HUES64 (cell line): ENCODE measurements around the gene MYOCOS.
"Not testable (repeated sequence)": the region's sequence is repeated elsewhere in the genome, so short reads cannot be mapped to it uniquely, and the experiment has no call there.

Source experiments
- H3K27ac ChIP-seq: 2 replicates; pipeline ENCODE4 v1.7.0; 2013; ENCODE audit warnings: low read depth, low read length, inconsistent platforms
- H3K27me3 ChIP-seq: 2 replicates; pipeline ENCODE4 v1.6.1; 2013; ENCODE audit warnings: mild to moderate bottlenecking, low read length; ENCODE audit not compliant: insufficient read depth
- H3K36me3 ChIP-seq: 2 replicates; pipeline ENCODE4 v1.6.1; 2013; ENCODE audit warnings: mild to moderate bottlenecking, low read length; ENCODE audit not compliant: insufficient read depth
- H3K4me1 ChIP-seq: 2 replicates; pipeline ENCODE4 v1.6.1; 2013; ENCODE audit warnings: mild to moderate bottlenecking, low read length, moderate library complexity; ENCODE audit not compliant: insufficient read depth
- H3K4me3 ChIP-seq: 2 replicates; pipeline ENCODE4 v1.5.1; 2013; ENCODE audit warnings: mild to moderate bottlenecking, low read length, moderate library complexity
- H3K9ac ChIP-seq: 2 replicates; pipeline ENCODE4 v1.6.1; 2013; ENCODE audit warnings: mild to moderate bottlenecking, low read depth, low read length
- H3K9me3 ChIP-seq: 2 replicates; pipeline ENCODE4 v1.6.1; 2013; ENCODE audit warnings: low read depth, low read length; ENCODE audit not compliant: insufficient read depth
- WGBS: fragments of 150-250, 120-280 bp; methylation state at CpG from one replicate; pipeline ENCODE4 v1.1.7; 2013; ENCODE audit warnings: missing lambda C conversion rate; 5-methylcytosine and 5-hydroxymethylcytosine counted together

MYOCOS gene

DNA sequence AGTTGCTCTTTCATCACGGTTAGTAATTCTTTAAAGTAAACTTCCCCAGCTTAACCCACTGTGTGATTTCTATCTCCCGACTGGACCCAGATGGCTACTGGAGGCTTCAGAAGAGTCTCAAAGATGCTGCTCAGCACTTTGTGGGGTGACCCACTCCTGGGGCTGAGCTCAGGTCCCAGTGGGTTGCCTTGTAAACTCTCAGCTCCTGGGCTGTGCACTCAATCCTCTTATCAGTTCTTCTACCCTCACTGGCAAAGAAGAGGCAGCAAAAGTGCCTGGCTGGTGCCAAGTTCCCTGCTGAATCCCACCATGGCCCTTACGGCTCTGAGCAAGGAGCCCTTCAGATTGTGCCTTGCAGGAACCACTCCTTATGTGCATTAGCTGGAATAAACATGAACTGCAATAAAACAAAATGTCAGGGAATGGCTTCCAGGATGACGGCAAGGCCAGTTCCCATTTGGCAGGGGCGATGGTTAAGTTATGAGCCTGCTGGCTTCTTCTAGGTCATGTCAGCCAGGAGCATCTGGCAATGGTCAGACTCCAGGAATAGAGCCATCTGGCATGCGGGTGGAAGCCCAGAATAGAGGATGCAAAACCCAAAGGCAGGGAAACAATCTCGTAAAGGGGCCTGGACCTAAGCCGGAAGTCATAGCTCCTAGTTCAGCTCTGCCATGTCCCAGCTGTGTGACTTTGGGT lies 23.7 kb downstream of the MYOCOS start:
- H3K9me3 ChIP-seq = no peaks in the 10 kb centered on the region
- H3K4me3 ChIP-seq = no peak overlapping the region
- H3K4me1 ChIP-seq = peaks cover 14% of the 10 kb centered on the region
- WGBS = 80% methylated on average over 8 of the region's 8 CpGs
- H3K9ac ChIP-seq = no peak overlapping the region
- no peaks in the 10 kb centered on the region for H3K36me3 ChIP-seq
- no peak overlapping the region for H3K27ac ChIP-seq
- no peaks in the 10 kb centered on the region for H3K27me3 ChIP-seq

DNA sequence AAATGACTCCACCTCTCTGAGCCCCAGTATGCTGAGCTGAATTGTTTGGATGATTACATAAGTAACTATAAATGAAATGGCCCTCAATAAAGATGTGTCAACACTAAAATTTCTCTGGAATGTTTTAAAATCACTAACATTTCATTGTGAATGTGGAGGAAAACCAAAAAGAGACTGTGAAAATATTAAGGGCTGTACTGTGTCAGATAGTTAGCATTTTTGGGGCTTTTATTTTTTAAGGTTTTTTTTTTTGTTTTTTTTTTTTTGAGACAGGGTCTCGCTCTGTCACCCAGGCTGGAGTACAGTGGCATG lies 24.2 kb downstream of the MYOCOS start:
- H3K9ac ChIP-seq = no peak overlapping the region
- no peaks in the 10 kb centered on the region for H3K9me3 ChIP-seq
- WGBS = 100% methylated on average over 1 of the region's 1 CpG
- H3K27ac ChIP-seq = no peak overlapping the region
- no peaks in the 10 kb centered on the region for H3K27me3 ChIP-seq
- H3K36me3 ChIP-seq = no peaks in the 10 kb centered on the region
- H3K4me3 ChIP-seq = no peak overlapping the region
- peaks cover 9% of the 10 kb centered on the region for H3K4me1 ChIP-seq

DNA sequence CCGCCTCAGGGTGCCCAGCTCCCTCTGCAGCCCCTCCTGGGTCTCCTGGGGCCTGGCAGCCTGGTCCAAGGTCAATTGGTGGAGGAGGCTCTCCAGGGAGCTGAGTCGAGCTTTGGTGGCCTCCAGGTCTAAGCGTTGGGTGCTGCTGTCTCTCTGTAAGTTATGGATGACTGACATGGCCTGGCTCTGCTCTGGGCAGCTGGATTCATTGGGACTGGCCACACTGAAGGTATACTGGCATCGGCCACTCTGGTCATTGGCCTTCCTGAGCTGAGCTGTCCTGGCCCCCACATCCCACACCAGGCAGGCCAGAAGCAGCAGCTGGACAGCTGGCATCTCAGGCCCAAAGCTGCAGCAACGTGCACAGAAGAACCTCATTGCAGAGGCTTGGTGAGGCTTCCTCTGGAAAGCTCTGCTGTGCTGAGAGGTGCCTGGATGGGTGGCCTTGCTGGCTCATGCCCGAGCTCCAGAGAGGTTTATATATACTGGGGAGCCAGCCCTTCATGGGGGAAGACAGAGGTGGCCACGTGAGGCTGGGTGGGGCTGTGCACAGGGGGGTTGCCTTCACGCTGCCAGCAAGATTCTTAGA lies 30.3 kb downstream of the MYOCOS start, which contains the start of gene MYOC:
MYOC (minus strand) TSS at position 455 of the 589 bp plus-strand sequence; CDS start at position 378, 77 bp downstream.
- Histone ChIP-seq H3K36me3 (no peaks in the 10 kb centered on the region), H3K9me3 (no peaks in the 10 kb centered on the region), H3K4me1 (0 out of 2 replicates have a peak, but pooled peaks cover 5% of the 10 kb centered on the region), H3K9ac (no peak within 1 kb of the TSS), H3K27me3 (no peaks in the 10 kb centered on the region), H3K4me3 (no peak within 1 kb of the TSS), H3K27ac (no peak within 1 kb of the TSS)
- 92% methylated on average over 8 of the region's 8 CpGs for WGBS

DNA sequence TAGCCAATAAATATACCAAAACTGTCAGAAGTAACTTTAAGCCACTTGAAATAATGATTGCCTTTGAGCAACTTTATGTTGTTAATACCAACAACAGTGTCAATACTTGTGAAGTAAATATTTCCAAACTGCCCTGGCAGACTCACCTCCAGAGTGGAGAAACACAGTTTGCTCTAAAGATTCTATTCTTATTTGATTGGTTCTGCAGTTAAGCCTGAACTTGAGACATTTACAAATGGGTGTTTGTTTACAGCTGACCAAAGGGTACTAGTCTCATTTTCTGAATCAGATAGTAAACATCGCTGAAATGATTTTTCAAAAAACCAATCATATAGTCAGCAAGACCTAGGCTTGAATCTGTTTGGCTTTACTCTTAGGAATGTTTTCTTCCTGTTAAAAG lies 31.8 kb downstream of the MYOCOS start:
- no peaks in the 10 kb centered on the region for H3K9me3 ChIP-seq
- H3K4me1 ChIP-seq = 0 out of 2 replicates have a peak, but pooled peaks cover 5% of the 10 kb centered on the region
- no peak overlapping the region for H3K4me3 ChIP-seq
- H3K27ac ChIP-seq = no peak overlapping the region
- no peaks in the 10 kb centered on the region for H3K36me3 ChIP-seq
- no peak overlapping the region for H3K9ac ChIP-seq
- 82% methylated on average over 1 of the region's 1 CpG for WGBS
- no peaks in the 10 kb centered on the region for H3K27me3 ChIP-seq

DNA sequence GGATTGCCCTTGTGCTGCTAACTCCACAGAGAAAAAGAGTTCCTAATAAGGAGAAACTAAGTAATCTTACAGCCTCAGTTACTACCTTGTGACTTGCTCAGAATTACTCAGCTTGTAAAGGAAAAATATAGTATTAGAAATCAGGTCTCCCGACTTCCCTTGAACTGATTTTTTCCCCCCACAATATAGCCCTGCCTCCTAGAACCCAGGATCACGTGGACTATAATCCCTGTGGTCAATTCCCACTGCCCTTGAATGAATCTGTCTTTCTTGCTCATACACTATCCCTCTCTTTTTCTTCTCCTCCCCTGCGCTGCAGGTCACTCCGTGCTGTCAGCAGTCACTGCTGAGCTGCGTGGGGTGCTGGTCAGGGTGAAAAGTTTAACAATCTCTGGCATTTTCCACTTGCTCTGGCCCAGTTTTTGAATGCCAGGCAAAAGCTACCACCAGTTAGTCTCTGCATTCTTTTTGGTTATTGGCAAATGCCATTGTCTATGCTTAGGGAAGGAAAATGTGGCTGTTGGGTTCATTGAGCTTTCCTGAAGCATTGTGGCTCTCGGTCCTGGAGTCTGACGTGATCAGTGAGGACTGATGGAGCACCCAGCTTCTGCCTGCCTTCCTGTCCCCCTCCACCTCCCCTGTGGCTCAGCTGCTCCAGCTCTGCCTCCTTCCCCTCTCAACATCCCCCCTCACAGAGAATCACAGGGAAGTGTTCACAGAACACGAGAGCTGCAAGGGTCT lies 32.3 kb downstream of the MYOCOS start:
- Histone ChIP-seq H3K9ac (no peak overlapping the region), H3K27ac (no peak overlapping the region), H3K9me3 (no peaks in the 10 kb centered on the region), H3K4me1 (0 out of 2 replicates have a peak, but pooled peaks cover 5% of the 10 kb centered on the region), H3K36me3 (no peaks in the 10 kb centered on the region), H3K4me3 (no peak overlapping the region), H3K27me3 (no peaks in the 10 kb centered on the region)
- 78% methylated on average over 8 of the region's 8 CpGs for WGBS

DNA sequence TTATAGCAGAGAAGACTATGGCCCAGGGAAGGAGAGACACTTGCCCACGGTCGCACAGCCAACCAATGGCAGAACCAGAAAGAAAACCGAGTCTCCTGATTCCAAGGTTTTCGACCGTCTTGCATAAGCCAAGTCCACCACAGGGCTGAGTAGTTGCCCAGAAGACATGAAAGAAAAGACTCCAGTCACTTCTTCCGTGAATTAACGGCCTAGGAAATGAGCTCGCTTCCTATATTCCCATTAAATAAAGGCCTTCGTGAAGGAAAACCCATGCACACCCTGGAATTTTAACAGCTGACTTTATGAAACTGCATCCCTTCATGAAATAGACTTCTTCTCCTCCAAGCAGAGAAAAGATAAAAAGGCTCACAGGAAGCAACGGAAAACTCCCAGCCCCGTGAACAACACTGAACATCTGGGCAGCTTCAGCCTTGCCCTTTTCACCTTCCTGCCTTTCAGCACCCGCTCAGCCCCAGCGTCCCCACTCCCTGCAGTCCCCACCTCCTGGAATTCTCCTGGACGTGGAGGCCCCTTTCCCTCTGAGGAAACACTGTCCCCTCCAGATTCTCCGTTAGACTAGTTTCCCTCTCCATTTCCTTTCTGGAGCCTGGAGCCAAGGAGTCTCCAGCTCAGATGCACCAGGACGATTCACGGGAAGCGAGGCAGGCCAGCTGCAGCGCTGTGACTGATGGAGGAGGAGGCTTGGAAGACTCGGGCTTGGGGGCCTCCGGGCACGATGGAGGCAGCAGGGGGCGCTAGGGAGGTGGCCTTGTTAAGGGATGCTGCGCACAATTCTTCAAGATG lies 33.1 kb downstream of the MYOCOS start:
- Histone ChIP-seq H3K27me3 (no peaks in the 10 kb centered on the region), H3K4me3 (no peak overlapping the region), H3K9ac (no peak overlapping the region), H3K27ac (no peak overlapping the region), H3K9me3 (no peaks in the 10 kb centered on the region), H3K36me3 (no peaks in the 10 kb centered on the region), H3K4me1 (0 out of 2 replicates have a peak, but pooled peaks cover 5% of the 10 kb centered on the region)
- WGBS = 48% methylated on average over 24 of the region's 24 CpGs

DNA sequence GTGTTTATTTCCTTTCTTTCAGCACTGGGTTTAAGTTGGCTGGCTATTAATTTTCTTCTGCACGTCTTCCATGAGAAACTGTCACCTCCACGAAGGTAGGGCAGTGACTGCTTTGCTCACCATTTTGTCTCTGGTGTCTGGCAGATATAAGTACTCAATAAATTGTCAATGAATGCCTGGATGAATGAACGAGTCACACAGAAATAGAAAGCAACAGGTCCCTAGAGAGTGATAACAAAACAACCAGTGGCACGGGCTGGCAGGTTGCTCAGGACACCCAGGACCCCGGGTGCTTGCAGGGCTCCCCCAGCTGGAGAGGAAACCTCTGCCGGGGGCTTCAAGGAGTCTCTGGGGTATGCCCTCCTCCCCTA lies 33.7 kb downstream of the MYOCOS start:
- Histone ChIP-seq H3K27ac (no peak overlapping the region), H3K4me3 (no peak overlapping the region), H3K4me1 (0 out of 2 replicates have a peak, but pooled peaks cover 5% of the 10 kb centered on the region), H3K36me3 (no peaks in the 10 kb centered on the region), H3K27me3 (no peaks in the 10 kb centered on the region), H3K9ac (no peak overlapping the region), H3K9me3 (no peaks in the 10 kb centered on the region)
- WGBS = 84% methylated on average over 6 of the region's 6 CpGs

DNA sequence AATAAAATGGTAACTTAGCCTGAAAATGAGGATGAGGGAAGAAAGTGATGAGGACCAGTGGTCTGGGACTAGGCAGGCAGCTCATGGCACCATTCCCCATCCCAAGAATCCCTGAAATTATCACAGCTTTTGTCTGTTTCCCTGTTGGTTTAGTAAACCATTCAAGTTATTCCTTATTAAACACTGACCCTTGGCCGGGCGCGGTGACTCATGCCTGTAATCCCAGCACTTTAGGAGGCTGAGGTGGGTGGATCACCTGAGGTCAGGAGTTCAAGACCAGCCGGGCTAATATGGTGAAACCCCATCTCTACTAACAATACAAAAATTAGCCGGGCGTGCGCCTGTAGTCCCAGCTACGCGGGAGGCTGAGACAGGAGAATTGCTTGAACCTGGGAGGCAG lies 34.2 kb downstream of the MYOCOS start:
- H3K4me3 ChIP-seq, H3K27ac ChIP-seq, H3K36me3 ChIP-seq, H3K9me3 ChIP-seq, H3K4me1 ChIP-seq, H3K27me3 ChIP-seq, H3K9ac ChIP-seq: not testable (repeated sequence)
- WGBS = 95% methylated on average over 9 of the region's 9 CpGs

DNA sequence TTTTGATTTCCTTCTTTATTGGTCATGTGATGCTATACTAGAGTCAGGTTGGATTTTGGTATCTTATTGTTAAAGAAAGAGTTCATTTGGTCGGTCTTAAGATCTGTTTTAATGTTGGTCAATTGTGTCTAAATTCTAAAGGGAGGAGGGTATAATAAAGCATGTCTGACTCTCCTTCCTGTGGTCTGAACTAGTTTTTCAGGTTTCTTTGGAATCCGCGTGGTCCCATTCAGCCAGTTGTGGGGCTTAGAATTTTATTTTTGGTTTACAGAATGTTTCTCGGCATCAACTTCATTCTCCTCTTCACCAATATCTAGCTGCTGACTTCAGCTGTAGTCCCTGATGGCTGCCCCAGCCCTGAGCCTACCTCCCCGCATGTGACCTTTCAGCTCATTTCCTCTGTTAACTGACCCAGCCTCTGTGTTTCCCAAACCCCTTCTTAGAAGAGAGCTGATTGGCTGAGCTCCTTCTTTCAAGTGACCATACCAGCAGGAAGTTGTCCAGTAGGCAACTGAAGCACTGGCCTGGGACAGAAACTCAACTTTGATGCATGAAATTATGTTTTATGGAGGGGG lies 39.1 kb downstream of the MYOCOS start:
- no peak overlapping the region for H3K9ac ChIP-seq
- H3K9me3 ChIP-seq = no peaks in the 10 kb centered on the region
- H3K27ac ChIP-seq = no peak overlapping the region
- H3K36me3 ChIP-seq = no peaks in the 10 kb centered on the region
- 89% methylated on average over 5 of the region's 5 CpGs for WGBS
- no peaks in the 10 kb centered on the region for H3K27me3 ChIP-seq
- no peaks in the 10 kb centered on the region; the same call in 1 of the 2 replicates for H3K4me1 ChIP-seq
- no peak overlapping the region for H3K4me3 ChIP-seq

DNA sequence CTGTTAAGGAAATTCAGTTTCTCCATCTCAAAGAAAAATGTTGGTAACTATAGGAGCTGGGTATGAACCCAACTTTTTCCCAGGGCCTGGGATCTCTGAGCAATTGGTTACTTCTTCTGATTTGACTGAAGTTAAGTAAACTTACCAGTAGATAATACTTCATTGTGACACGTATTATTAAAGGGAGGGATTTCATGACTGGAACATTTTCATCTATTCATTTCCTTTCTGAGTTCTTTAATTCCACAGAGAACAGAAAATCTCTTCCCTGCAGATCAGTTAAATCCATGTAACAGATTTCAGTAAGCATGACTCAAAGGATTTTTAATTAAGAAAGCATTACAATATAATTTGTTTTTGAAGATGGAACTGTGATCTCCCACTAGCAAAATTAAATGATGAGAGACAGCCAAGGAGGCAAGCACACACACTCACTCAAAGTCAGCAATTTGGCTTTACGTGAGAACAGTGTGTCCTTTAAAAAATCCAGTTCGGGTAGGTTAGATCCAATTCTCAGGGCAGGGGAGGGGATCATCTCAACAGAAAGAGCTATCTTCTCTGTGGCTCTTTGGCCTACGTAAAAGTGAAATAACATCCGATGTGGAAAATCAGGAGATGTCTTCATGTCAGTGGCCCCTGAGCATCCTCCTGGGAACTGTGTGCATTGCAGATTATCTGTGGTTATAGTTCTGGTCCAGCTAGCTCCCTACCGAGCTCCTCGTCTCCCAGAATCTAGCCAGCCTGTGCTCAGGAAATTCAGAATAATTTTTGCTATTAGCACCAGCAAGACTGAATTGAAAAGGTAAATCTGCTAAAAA lies 41.2 kb downstream of the MYOCOS start:
- Histone ChIP-seq H3K9me3 (no peaks in the 10 kb centered on the region), H3K36me3 (no peaks in the 10 kb centered on the region), H3K4me3 (no peak overlapping the region), H3K27ac (no peak overlapping the region), H3K4me1 (no peaks in the 10 kb centered on the region; the same call in 1 of the 2 replicates), H3K27me3 (no peaks in the 10 kb centered on the region), H3K9ac (no peak overlapping the region)
- 94% methylated on average over 6 of the region's 7 CpGs for WGBS
